HL-60/S4 (cell line): ENCODE measurements around the gene IFNGR2.
"Not testable (repeated sequence)": the region's sequence is repeated elsewhere in the genome, so short reads cannot be mapped to it uniquely, and the experiment has no call there.

Experiments
- in situ Hi-C: fragments of 300-500 bp; cut with MboI; formaldehyde crosslinking; loops from 2 replicates; pipeline ENCODE4 v1.14.3; 2022; ENCODE audit warnings: low sequenced_read_pairs

The IFNGR2 gene, protein sequence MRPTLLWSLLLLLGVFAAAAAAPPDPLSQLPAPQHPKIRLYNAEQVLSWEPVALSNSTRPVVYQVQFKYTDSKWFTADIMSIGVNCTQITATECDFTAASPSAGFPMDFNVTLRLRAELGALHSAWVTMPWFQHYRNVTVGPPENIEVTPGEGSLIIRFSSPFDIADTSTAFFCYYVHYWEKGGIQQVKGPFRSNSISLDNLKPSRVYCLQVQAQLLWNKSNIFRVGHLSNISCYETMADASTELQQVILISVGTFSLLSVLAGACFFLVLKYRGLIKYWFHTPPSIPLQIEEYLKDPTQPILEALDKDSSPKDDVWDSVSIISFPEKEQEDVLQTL

DNA sequence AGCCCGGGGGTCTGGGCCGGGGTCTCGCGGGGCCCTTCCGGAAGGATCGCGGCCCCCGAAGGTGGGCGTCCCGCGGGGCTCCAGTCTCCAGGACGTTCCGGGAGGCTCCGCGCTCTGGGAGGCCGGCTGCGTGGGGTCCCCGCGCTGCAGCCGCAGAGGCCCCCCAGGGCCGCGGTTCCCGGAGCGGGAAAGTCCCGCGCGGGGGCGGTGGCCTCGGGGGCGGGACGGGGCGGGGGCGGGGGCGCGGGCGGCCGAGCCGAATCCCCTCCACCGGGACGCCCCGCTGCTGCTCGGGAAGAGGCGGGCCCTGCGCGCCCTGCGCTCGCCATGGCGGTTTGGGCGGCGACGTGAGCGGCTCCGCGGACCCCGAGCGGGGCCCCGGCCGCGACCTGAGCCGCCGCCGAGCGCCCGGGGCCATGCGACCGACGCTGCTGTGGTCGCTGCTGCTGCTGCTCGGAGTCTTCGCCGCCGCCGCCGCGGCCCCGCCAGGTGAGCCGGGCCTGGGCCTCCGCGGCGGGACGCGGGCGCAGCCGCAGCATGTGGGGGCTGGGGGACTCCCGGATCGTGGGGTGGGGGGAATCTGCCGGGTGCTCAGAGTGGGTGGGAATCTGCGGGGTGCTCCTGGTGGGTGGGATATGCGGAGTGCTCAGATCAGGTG, at the start of gene IFNGR2:
IFNGR2 (plus strand) TSS at position 286 of the 658 bp plus-strand sequence; CDS start at position 417, 131 bp downstream.
- in situ Hi-C loops = no loop called here

DNA sequence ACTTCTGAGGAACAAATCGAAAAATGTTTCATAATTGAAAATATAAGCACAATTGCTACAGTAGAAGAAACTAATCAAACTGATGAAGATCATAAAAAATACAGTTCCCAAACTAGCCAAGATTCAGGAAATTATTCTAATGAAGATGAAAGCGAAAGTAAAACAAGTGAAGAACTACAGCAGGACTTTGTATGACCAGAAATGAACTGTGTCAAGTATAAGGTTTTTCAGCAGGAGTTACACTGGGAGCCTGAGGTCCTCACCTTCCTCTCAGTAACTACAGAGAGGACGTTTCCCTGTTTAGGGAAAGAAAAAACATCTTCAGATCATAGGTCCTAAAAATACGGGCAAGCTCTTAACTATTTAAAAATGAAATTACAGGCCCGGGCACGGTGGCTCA, 47.9 kb upstream of the IFNGR2 start:
- in situ Hi-C loops = no loop called here

- in situ Hi-C loops = no loop called here
Measured at GRCh38 chr21:33355996-33356395, 47.2 kb upstream of the IFNGR2 start.

- in situ Hi-C loops = no loop called here
Measured at GRCh38 chr21:33357177-33357576, 46.0 kb upstream of the IFNGR2 start.

GRCh38 chr21:33359446-33359845, 43.8 kb upstream of the IFNGR2 start:
- in situ Hi-C loops = no loop called here

DNA sequence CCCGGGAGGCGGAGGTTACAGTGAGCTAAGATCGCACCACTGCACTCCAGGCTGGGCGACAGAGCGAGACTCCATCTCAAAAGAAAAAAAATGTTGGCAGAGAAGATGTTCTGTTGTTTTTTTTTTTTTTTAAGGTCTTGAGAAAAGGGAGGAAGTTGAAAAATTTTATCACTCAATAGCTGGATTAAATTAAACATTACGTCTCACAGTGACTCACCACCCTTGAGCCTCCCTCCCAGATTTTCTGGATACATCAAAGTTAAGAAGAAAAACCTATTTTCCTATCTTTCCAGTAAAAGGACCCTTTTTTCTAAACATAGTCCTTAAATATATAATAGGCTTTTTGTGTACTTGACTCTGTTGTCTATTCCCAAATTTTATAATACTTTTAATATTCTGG, 42.9 kb upstream of the IFNGR2 start:
- in situ Hi-C loops = no loop called here

DNA sequence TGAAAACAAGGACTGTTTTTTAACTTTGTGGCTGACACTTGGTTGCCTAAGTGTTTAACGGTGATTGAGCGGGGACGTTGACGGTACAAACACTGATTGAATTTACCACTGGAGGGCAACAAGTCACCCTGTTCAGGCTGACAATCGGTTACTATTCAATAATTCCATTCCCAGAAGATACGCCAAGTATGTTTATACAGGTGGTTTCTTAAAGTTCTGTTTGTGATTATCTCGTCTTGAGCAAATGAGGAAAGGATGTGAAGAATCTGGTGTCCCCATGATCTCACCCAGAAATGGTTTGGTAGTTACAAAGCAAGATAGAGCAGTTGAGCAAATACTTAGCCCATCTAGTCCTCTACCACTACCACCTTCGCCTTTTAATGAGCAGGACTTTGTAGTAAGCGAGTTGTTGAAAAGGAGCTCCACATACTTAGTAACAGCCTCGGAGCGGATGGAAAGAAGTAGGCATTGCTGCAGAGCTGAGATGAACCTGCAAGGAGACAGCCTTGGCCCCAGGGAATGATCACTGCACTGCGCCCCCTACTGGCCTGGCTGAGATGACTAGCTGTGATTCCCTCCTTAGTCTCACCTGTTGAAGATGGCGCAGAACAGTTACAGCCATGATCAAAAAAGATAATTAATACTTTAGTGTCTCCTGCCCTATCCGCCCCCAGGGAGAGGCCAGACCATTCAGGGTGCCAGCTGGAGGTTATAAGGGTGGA, 42.2 kb upstream of the IFNGR2 start:
- in situ Hi-C loops = no loop called here

GRCh38 chr21:33362044-33362555, 41.1 kb upstream of the IFNGR2 start:
- in situ Hi-C loops = no loop called here

- in situ Hi-C loops = not testable (repeated sequence)
Measured at GRCh38 chr21:33363911-33364609, 39.2 kb upstream of the IFNGR2 start.

DNA sequence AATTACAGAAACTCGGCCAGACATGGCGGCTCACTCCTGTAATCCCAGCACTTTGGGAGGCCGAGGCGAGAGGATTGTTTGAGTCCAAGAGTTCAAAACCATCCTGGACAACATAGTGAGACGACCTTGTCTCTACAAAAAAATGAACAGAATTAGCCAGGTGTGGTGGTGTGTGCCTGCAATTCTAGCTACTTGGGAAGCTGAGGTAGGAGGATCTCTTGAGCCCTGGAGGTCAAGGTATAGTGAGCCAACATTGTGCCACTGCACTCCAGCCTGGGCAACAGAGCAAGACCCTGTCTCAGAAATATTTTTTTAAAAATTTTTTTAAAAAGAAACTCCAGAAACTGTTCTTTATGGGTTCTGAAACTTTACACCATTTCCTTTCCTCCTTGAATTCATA, 38.4 kb upstream of the IFNGR2 start:
- in situ Hi-C loops = no loop called here

GRCh38 chr21:33367309-33367973, 35.8 kb upstream of the IFNGR2 start:
- in situ Hi-C loops = no loop called here

DNA sequence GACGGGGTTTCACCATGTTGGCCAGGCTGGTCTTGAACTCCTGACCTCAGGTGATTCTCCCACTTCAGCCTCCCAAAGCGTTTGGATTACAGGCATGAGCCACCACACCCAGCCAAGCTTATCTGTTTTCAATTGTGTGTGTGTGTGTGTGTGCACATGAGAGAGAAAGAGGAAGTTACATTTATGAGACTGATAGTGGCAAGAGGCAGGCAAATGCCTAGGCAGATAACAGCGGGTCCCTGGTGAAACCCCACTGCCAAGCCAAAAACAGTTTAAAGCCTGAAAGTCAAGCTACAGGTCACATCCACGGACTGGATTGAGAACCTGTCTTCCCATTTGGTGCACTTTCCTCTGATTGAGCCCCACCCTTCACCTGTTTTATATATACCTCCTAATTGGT, 35.1 kb upstream of the IFNGR2 start:
- in situ Hi-C loops = no loop called here

DNA sequence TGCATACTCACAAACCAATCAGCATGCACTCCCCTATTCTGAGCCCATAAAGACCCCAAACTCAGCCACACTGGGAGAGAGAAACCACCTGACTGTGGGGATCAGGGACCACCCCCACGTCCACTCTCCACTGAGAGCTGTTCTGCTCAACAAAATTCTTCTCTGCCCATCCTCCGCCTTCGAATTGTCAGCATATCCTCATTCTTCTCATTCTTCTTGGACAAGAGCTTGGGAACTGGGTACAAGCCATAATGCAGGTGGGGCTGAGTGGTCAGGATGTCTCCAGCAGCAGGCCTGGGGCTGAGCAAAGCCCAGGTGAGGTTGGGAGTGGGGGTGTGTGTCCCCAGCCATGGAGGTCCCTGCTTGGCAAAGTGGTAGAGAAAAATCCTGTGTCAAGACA, 34.6 kb upstream of the IFNGR2 start:
- in situ Hi-C loops = no loop called here

GRCh38 chr21:33369586-33369985, 33.6 kb upstream of the IFNGR2 start:
- in situ Hi-C loops = no loop called here

- in situ Hi-C loops = no loop called here
Measured at GRCh38 chr21:33370305-33370704, 32.9 kb upstream of the IFNGR2 start.

- in situ Hi-C loops = no loop called here
Measured at GRCh38 chr21:33371366-33371765, 31.8 kb upstream of the IFNGR2 start.

GRCh38 chr21:33372582-33372981, 30.6 kb upstream of the IFNGR2 start:
- in situ Hi-C loops = no loop called here

DNA sequence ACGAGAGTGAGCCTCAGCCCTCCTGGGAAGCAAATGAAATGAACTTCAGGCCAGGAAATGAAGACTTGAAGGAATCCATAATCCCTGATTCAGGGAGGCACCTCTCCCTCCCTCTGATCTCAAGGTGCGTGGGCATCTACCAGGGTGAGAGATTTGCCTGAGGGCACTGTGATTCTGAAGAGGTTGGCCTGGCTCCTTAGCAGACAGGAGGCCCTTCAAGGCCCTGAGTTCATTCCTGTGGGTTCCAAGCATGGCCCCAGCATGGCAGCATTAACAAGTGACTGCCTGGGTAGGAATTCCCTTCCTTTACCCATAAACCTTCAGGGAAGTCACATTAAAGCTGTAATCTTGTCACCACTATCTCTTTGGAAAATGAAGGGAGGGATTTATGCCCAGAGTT, 29.8 kb upstream of the IFNGR2 start:
- in situ Hi-C loops = no loop called here

GRCh38 chr21:33374080-33374449, 29.1 kb upstream of the IFNGR2 start:
- in situ Hi-C loops = no loop called here

GRCh38 chr21:33374450-33375096, 28.6 kb upstream of the IFNGR2 start:
- in situ Hi-C loops = no loop called here
